Hepatocyte (in vitro differentiated cells): Measurements from ENCODE around the gene CHST6.

Source experiments
- CTCF ChIP-seq: fragments of 200-600 bp; sonication (generic); IDR thresholded peaks from 2 replicates; pipeline ENCODE4 v1.5.1; 2016; ENCODE audit warnings: antibody characterized with exemption, mild to moderate bottlenecking; ENCODE audit not compliant: poor library complexity
- EZH2 ChIP-seq: fragments of 200-600 bp; sonication (generic); IDR thresholded peaks from 2 replicates; pipeline ENCODE4 v1.6.1; 2016; ENCODE audit warnings: antibody characterized with exemption, mild to moderate bottlenecking, borderline replicate concordance
- EZH2phosphoT487 ChIP-seq: fragments of 200-600 bp; sonication (generic); IDR thresholded peaks from one replicate; pipeline ENCODE4 v1.6.1; 2018; ENCODE audit warnings: antibody characterized with exemption, mild to moderate bottlenecking, low read depth, moderate library complexity; ENCODE audit not compliant: unreplicated experiment, severe bottlenecking

- no peak for TF ChIP-seq CTCF
- TF ChIP-seq EZH2phosphoT487 = no peak
- no peak for TF ChIP-seq EZH2
Observed at GRCh38 chr16:75481475-75481874, 13.8 kb downstream of the CHST6 start.
